HepG2 (cell line): ENCODE data around the gene KRTAP1-3. TPM values are rescaled to one million over a fixed set of nuclear protein-coding genes. Genes with fewer than 3 reads are reported as not detected.

Experiments used
- ATAC-seq: fragments of 200-7000 bp; cut with Tn5 transposase; 3 replicates; pipeline ENCODE4 v1.9.1; 2020; ENCODE audit warnings: mild to moderate bottlenecking, moderate library complexity
- BruUV-seq: library from RNA; stranded (reverse); fragments of 400-500 nt; replicated peaks from 2 replicates; lab custom pipeline; 2021; lab: Mats Ljungman, UMichigan
- CTCF ChIA-PET: fragments of 300-600 bp; formaldehyde crosslinking; extraction: SDS; loops from one replicate; lab custom pipeline; 2021; ENCODE audit warnings: low total read pairs, inconsistent platforms, low intra/inter-chr PET ratio; lab: Yijun Ruan, JAX
- POLR2A ChIA-PET: fragments of 350-600 bp; sonication (Branson Sonifier 250); formaldehyde crosslinking; loops from one replicate; lab custom pipeline; 2020; ENCODE audit warnings: antibody characterized with exemption, inconsistent platforms; lab: Yijun Ruan, JAX
- DNase-seq: peaks from one replicate; pipeline ENCODE4 v3.0.0-alpha.2; 2015; ENCODE audit warnings: low spot score
- FAIRE-seq: peaks from 3 replicates; lab custom pipeline; 2011; peaks lifted over from hg19 to GRCh38; lab: Jason Lieb, UNC
- H2AFZ ChIP-seq: one replicate; pipeline ENCODE4 v1.6.1; 2011; ENCODE audit warnings: low read length, inconsistent platforms
- H3K27ac ChIP-seq: fragments of 300-600 bp; 3 replicates; pipeline ENCODE4 v1.8.0; 2011; ENCODE audit warnings: mixed run types, mild to moderate bottlenecking, mixed read lengths, low read length, inconsistent platforms; ENCODE audit not compliant: insufficient read depth; ENCODE audit errors: extremely low read length
- H3K27me3 ChIP-seq, 2 experiments: fragments of 200-600 bp in 1 of 2; 2 replicates in 1 of 2; 3 replicates in 1 of 2; pipeline versions ENCODE4 v1.6.0 to v1.8.0; 2011; ENCODE audit warnings: low read length in 2 of 2, mild to moderate bottlenecking in 2 of 2, moderate library complexity in 2 of 2, inconsistent platforms in 1 of 2; ENCODE audit not compliant: insufficient read depth in 2 of 2, control insufficient read depth in 1 of 2
- H3K36me3 ChIP-seq, 2 experiments: fragments of 200-600 bp in 1 of 2; replicated peaks in 1 of 2; 2 replicates in 1 of 2; 3 replicates in 1 of 2; pipeline versions ENCODE4 v1.5.1 to v1.8.0; 2011; ENCODE audit warnings: low read length in 2 of 2, inconsistent platforms in 1 of 2; ENCODE audit not compliant: insufficient read depth in 2 of 2, control insufficient read depth in 1 of 2
- H3K4me1 ChIP-seq: 2 replicates; pipeline ENCODE4 v1.5.1; 2012; ENCODE audit warnings: low read length, inconsistent platforms; ENCODE audit not compliant: insufficient read depth
- H3K4me2 ChIP-seq: 2 replicates; pipeline ENCODE4 v1.6.0; 2011; ENCODE audit warnings: low read depth, low read length, inconsistent platforms
- H3K4me3 ChIP-seq, 3 experiments: fragments of 200-600 bp in 1 of 3; sonication (generic), shearing (Covaris generic) in 1 of 3; replicated peaks in 1 of 3; 2 replicates each; pipeline ENCODE4 v1.5.1; 2011 to 2016; ENCODE audit warnings: low read length in 3 of 3, inconsistent platforms in 2 of 3, low read depth in 2 of 3, mild to moderate bottlenecking in 2 of 3, control low read depth in 1 of 3, mixed read lengths in 1 of 3; ENCODE audit not compliant: insufficient read depth in 1 of 3
- H3K79me2 ChIP-seq: one replicate; pipeline ENCODE4 v1.6.1; 2011; ENCODE audit warnings: low read length, inconsistent platforms; ENCODE audit not compliant: insufficient read depth
- H3K9ac ChIP-seq: 2 replicates; pipeline ENCODE4 v1.6.0; 2011; ENCODE audit warnings: mild to moderate bottlenecking, low read depth, low read length, inconsistent platforms; ENCODE audit not compliant: insufficient read depth
- H3K9me3 ChIP-seq: 2 replicates; pipeline ENCODE4 v1.5.1; 2012; ENCODE audit warnings: mild to moderate bottlenecking, low read length
- H4K20me1 ChIP-seq: 2 replicates; pipeline ENCODE4 v1.6.0; 2011; ENCODE audit warnings: inconsistent platforms, mild to moderate bottlenecking, low read length, moderate library complexity; ENCODE audit not compliant: insufficient read depth
- AKAP8 ChIP-seq: sonication (generic); formaldehyde crosslinking; IDR thresholded peaks from 2 replicates; pipeline ENCODE4 v1.5.1; 2020; ENCODE audit warnings: mild to moderate bottlenecking, missing genetic modification reagents
- ELF3 ChIP-seq: IDR thresholded peaks from 2 replicates; pipeline ENCODE4 v1.6.1; 2016; ENCODE audit warnings: missing genetic modification reagents, missing compliant biosample characterization
- FOXA3 ChIP-seq: IDR thresholded peaks from 2 replicates; pipeline ENCODE4 v1.6.1; 2016; ENCODE audit warnings: missing genetic modification reagents, missing compliant biosample characterization
- HMG20A ChIP-seq: IDR thresholded peaks from 2 replicates; pipeline ENCODE4 v1.6.1; 2016; ENCODE audit warnings: borderline replicate concordance
- NR2F6 ChIP-seq, 2 experiments: IDR thresholded peaks; 2 replicates each; pipeline ENCODE4 v1.6.1; 2016; ENCODE audit warnings: antibody characterized with exemption in 1 of 2, mild to moderate bottlenecking in 1 of 2
- PPARG ChIP-seq: conservative IDR thresholded peaks from 2 replicates; pipeline ENCODE4 v1.6.1; 2016; ENCODE audit warnings: missing biosample characterization, missing genetic modification reagents
- RAD21 ChIP-seq: fragments of 450-650 bp; formaldehyde crosslinking; IDR thresholded peaks from 2 replicates; pipeline ENCODE4 v1.5.0; 2020; ENCODE audit warnings: mild to moderate bottlenecking
- RARA ChIP-seq: IDR thresholded peaks from 2 replicates; pipeline ENCODE4 v1.6.1; 2016; ENCODE audit warnings: missing genetic modification reagents, missing compliant biosample characterization
- RNF2 ChIP-seq: fragments of 450-650 bp; conservative IDR thresholded peaks from 2 replicates; pipeline ENCODE4 v1.6.1; 2016; ENCODE audit warnings: low read depth
- SAP130 ChIP-seq: IDR thresholded peaks from 2 replicates; pipeline ENCODE4 v1.6.1; 2016; ENCODE audit warnings: low read depth
- SOX5 ChIP-seq: IDR thresholded peaks from 2 replicates; pipeline ENCODE4 v1.6.1; 2016; ENCODE audit warnings: borderline replicate concordance
- SOX6 ChIP-seq, 2 experiments: fragments of 450-650 bp in 1 of 2; sonication (generic) in 1 of 2; formaldehyde crosslinking in 1 of 2; IDR thresholded peaks; 2 replicates each; pipeline versions ENCODE4 v1.4.0 to v1.6.1; 2017 to 2020; ENCODE audit warnings: antibody characterized with exemption in 1 of 2, mild to moderate bottlenecking in 1 of 2, missing genetic modification reagents in 1 of 2
- SRSF1 ChIP-seq: fragments of 200-400 bp; formaldehyde crosslinking; optimal IDR thresholded peaks from 2 replicates; pipeline ENCODE3; 2017; ENCODE audit warnings: mild to moderate bottlenecking, low read depth, low read length, moderate library complexity
- TEAD3 ChIP-seq: optimal IDR thresholded peaks from 2 replicates; pipeline ENCODE3; 2016; ENCODE audit warnings: borderline replicate concordance
- ZBTB21 ChIP-seq: sonication (generic); formaldehyde crosslinking; IDR thresholded peaks from 2 replicates; pipeline ENCODE4 v1.4.0; 2020; ENCODE audit warnings: missing genetic modification reagents
- ZBTB34 ChIP-seq: sonication (generic); formaldehyde crosslinking; IDR thresholded peaks from 2 replicates; pipeline ENCODE4 v1.8.0; 2022; ENCODE audit warnings: mild to moderate bottlenecking, missing genetic modification reagents
- ZBTB38 ChIP-seq: sonication (generic); formaldehyde crosslinking; IDR thresholded peaks from 2 replicates; pipeline ENCODE4 v1.5.1; 2020; ENCODE audit warnings: mild to moderate bottlenecking, missing genetic modification reagents
- ZNF264 ChIP-seq: sonication (generic); formaldehyde crosslinking; IDR thresholded peaks from 2 replicates; pipeline ENCODE4 v1.4.0; 2020; ENCODE audit warnings: missing genetic modification reagents
- ZNF282 ChIP-seq: fragments of 450-650 bp; IDR thresholded peaks from 2 replicates; pipeline ENCODE4 v1.6.1; 2018; ENCODE audit not compliant: partially characterized antibody
- ZNF337 ChIP-seq: sonication (generic); formaldehyde crosslinking; IDR thresholded peaks from 2 replicates; pipeline ENCODE4 v1.5.1; 2020; ENCODE audit warnings: missing genetic modification reagents, low read depth, mild to moderate bottlenecking, borderline replicate concordance
- in situ Hi-C: cut with HindIII; loops from 2 replicates; pipeline ENCODE4 v1.10.0; 2017; ENCODE audit warnings: low pct_unique_long_range_greater_than_20kb; ENCODE audit not compliant: extremely low pct_ligation_motif_present
- intact Hi-C: fragments of 100-400 bp; cut with micrococcal nuclease; formaldehyde crosslinking; loops from one replicate; pipeline ENCODE4 v1.10.0; 2022; ENCODE audit not compliant: unreplicated experiment
- polyA plus RNA-seq, 8 experiments: library from polyadenylated mRNA; depleted of rRNA in 3 of 8; stranded (reverse) in 7 of 8; unstranded in 1 of 8; fragments of >200 nt; fragmentation: Illumina TruSeq in 4 of 8; extraction: Trizol in 4 of 8; gene quantifications; 2 replicates each; pipeline versions ENCODE4 v1.2.1 to v1.2.3, GENCODE V29; 2011 to 2016; ENCODE audit warnings: low read depth in 4 of 8, missing spikeins in 1 of 8, mixed read lengths in 1 of 8; ENCODE audit not compliant: insufficient read depth in 1 of 8
- total RNA-seq, 5 experiments: library from RNA; depleted of rRNA; stranded (reverse); fragments of >200 nt; fragmentation: Illumina TruSeq; extraction: Trizol; gene quantifications; 2 replicates each; pipeline ENCODE4 v1.2.3, GENCODE V29; 2016; ENCODE audit warnings: low read depth in 1 of 5
- TF ChIP-seq, protein P1 (sequence below): IDR thresholded peaks from 2 replicates; pipeline ENCODE4 v1.4.0; 2020; ENCODE audit warnings: mild to moderate bottlenecking, missing genetic modification reagents

Gene KRTAP1-3
- total and polyA plus RNA-seq, 2 of the 13 experiments (the other 11 are each of a cell fraction or from before 2014, with no cell fraction given) = not detected

- H3K4me2 ChIP-seq = no peak overlapping the region
- DNase-seq = peak; percentile 64
These were observed 14.3 kb downstream of the KRTAP1-3 start for GRCh38 chr17:41020336-41020735.

More at GRCh38 chr17:41020336-41020735, 14.3 kb downstream of the KRTAP1-3 start:
- no peak overlapping the region for H3K4me3 ChIP-seq
- intact Hi-C loops (no loop called here), in situ Hi-C loops (no loop called here)
- no peaks in the 10 kb centered on the region; the same call in 1 of the 2 replicates for H3K9me3 ChIP-seq
- no peaks in the 10 kb centered on the region for H3K36me3 ChIP-seq
- TF ChIP-seq HMG20A (CRISPR knock-in tag) (peak; percentile 36; the same call in 1 of the 2 replicates), AKAP8 (no peak), ZBTB38 (CRISPR knock-in tag) (no peak), SRSF1 (no peak), ZNF337 (no peak), SOX6 (IDR thresholded peaks at IDR 0.05) (no peak), SOX6 (CRISPR knock-in tag; IDR thresholded peaks at IDR 0.05) (no peak), RNF2 (no peak), NR2F6 (IDR thresholded peaks at IDR 0.05) (no peak), NR2F6 (CRISPR knock-in tag; IDR thresholded peaks at IDR 0.05) (peak; percentile 30; the same call in 1 of the 2 replicates), SAP130 (CRISPR knock-in tag) (peak; percentile 46), ELF3 (CRISPR knock-in tag) (peak; percentile 39; the same call in 1 of the 2 replicates), ZNF282 (no peak), ZNF264 (CRISPR knock-in tag) (no peak), FOXA3 (CRISPR knock-in tag) (peak; percentile 34; the same call in 1 of the 2 replicates), RAD21 (CRISPR knock-in tag) (no peak), ZBTB34 (CRISPR knock-in tag) (no peak), SOX5 (CRISPR knock-in tag) (peak; percentile 13; the same call in 1 of the 2 replicates), PPARG (CRISPR knock-in tag) (0 out of 2 replicates have a peak, but pooled peaks have one; percentile 25), RARA (CRISPR knock-in tag) (peak; percentile 59), ZBTB21 (CRISPR knock-in tag) (0 out of 2 replicates have a peak, but pooled peaks have one; percentile 33), TEAD3 (CRISPR knock-in tag) (peak; percentile 53)
- TF ChIP-seq, protein P1, sequence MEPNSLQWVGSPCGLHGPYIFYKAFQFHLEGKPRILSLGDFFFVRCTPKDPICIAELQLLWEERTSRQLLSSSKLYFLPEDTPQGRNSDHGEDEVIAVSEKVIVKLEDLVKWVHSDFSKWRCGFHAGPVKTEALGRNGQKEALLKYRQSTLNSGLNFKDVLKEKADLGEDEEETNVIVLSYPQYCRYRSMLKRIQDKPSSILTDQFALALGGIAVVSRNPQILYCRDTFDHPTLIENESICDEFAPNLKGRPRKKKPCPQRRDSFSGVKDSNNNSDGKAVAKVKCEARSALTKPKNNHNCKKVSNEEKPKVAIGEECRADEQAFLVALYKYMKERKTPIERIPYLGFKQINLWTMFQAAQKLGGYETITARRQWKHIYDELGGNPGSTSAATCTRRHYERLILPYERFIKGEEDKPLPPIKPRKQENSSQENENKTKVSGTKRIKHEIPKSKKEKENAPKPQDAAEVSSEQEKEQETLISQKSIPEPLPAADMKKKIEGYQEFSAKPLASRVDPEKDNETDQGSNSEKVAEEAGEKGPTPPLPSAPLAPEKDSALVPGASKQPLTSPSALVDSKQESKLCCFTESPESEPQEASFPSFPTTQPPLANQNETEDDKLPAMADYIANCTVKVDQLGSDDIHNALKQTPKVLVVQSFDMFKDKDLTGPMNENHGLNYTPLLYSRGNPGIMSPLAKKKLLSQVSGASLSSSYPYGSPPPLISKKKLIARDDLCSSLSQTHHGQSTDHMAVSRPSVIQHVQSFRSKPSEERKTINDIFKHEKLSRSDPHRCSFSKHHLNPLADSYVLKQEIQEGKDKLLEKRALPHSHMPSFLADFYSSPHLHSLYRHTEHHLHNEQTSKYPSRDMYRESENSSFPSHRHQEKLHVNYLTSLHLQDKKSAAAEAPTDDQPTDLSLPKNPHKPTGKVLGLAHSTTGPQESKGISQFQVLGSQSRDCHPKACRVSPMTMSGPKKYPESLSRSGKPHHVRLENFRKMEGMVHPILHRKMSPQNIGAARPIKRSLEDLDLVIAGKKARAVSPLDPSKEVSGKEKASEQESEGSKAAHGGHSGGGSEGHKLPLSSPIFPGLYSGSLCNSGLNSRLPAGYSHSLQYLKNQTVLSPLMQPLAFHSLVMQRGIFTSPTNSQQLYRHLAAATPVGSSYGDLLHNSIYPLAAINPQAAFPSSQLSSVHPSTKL (CRISPR knock-in tag) = peak; percentile 26; the same call in 1 of the 2 replicates
- ATAC-seq = no peak
- no TSS peak for BruUV-seq
- H3K4me1 ChIP-seq = peaks cover 34% of the 10 kb centered on the region
- no peak overlapping the region for H3K9ac ChIP-seq
- FAIRE-seq = no peak
- H4K20me1 ChIP-seq = no peaks in the 10 kb centered on the region
- ChIA-PET CTCF (no interaction called here), POLR2A (interaction anchor here (1.3 kb wide), 1 partner anchor 10 kb away, joined by 4 read pairs; no protein-coding TSS in a partner anchor)
- no peak overlapping the region for H2AFZ ChIP-seq
- H3K79me2 ChIP-seq = no peaks in the 10 kb centered on the region
- no peak overlapping the region for H3K27ac ChIP-seq
- no peaks in the 10 kb centered on the region; a peak in 1 of 5 replicates for H3K27me3 ChIP-seq
